Gastroesophageal sphincter (tissue), 4 donors: ENCODE results near the gene CST9L. TPM values are rescaled to one million over a fixed set of nuclear protein-coding genes. Genes with fewer than 3 reads are reported as not detected.

ENCODE experiments used
- ATAC-seq: fragments of 150-250 bp; one replicate; pipeline ENCODE4 v1.9.1; 2016; ENCODE audit warnings: mild to moderate bottlenecking, moderate library complexity
- H3K27ac ChIP-seq, 4 donors: fragments of 200-600 bp; sonication (generic) in 3 of 4; 1 replicate in 3 of 4; 2 replicates in 1 of 4; pipeline ENCODE4 v1.5.1; 2016 to 2019
- H3K27me3 ChIP-seq: fragments of 200-600 bp; sonication (generic); one replicate; pipeline ENCODE4 v1.5.1; 2019
- H3K36me3 ChIP-seq, 2 donors: fragments of 200-600 bp; sonication (generic); one replicate each; pipeline ENCODE4 v1.5.1; 2019; ENCODE audit warnings: control low read depth in 1 of 2
- H3K4me1 ChIP-seq, 3 donors: fragments of 200-600 bp; sonication (generic); 1 replicate in 2 of 3; 2 replicates in 1 of 3; pipeline ENCODE4 v1.5.1; 2016 to 2019; ENCODE audit warnings: control low read depth in 2 of 3
- H3K4me3 ChIP-seq, 2 donors: fragments of 200-600 bp; sonication (generic); one replicate each; pipeline ENCODE4 v1.5.1; 2019; ENCODE audit warnings: mild to moderate bottlenecking in 1 of 2, moderate library complexity in 1 of 2
- H3K9me3 ChIP-seq, 3 donors: fragments of 200-600 bp; sonication (generic); one replicate each; pipeline ENCODE4 v1.5.1; 2017 to 2019; ENCODE audit warnings: control low read depth in 2 of 3
- EP300 ChIP-seq: sonication (generic); formaldehyde crosslinking; IDR thresholded peaks from one replicate; pipeline ENCODE4 v1.6.1; 2017; ENCODE audit warnings: antibody characterized with exemption, mild to moderate bottlenecking
- POLR2A ChIP-seq, 2 donors: fragments of 450-650 bp; IDR thresholded peaks; one replicate each; pipeline ENCODE4 v1.6.1; 2017; ENCODE audit warnings: antibody characterized with exemption in 2 of 2, mild to moderate bottlenecking in 2 of 2, moderate library complexity in 1 of 2
- POLR2AphosphoS5 ChIP-seq: sonication (generic); formaldehyde crosslinking; IDR thresholded peaks from one replicate; pipeline ENCODE4 v1.6.1; 2017; ENCODE audit warnings: antibody characterized with exemption
- WGBS, 2 donors: methylation state at CpG; one replicate each; pipeline ENCODE4 v1.1.5; 2018; ENCODE audit warnings: low coverage in 1 of 2; 5-methylcytosine and 5-hydroxymethylcytosine counted together
- total RNA-seq, 4 donors: library from RNA; depleted of rRNA; stranded (reverse); fragments of >200 nt; gene quantifications; one replicate each; pipeline ENCODE4 v1.1.0, GENCODE V29; 2016
- TF ChIP-seq, protein P1 (sequence below), 4 experiments: fragments of 200-600 bp in 2 of 4; fragments of 450-650 bp in 2 of 4; sonication (generic) in 1 of 4; IDR thresholded peaks; one replicate each; pipeline ENCODE4 v1.5.1; 2017 to 2019; ENCODE audit warnings: antibody characterized with exemption in 4 of 4, mild to moderate bottlenecking in 2 of 4, moderate library complexity in 2 of 4

CST9L gene
- total RNA-seq, 4 donors from 2014 or later = not detected

DNA sequence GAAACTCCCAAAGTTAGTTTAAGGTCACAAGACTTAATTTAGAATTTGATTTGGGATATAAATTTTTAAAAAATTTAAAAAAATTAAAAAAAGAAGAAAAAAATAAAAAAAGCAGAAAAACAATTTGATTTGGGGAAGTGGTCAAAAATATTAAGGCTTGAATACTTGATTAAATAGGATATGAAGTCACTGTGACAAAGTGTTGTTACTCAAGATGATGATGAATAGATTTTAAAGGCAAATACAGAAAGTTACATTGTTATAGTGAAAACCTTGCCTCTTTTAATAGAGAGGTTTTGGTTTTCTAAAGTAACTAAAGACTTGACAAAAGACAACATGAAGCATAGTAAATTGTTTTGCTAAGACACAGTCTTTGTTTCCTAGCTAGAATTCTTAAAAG lies 30.2 kb upstream of the CST9L start:
- Histone ChIP-seq H3K4me1 (peaks cover 0 to 32% (median 3%) of the 10 kb centered on the region in 3 donors), H3K27me3 (no peaks in the 10 kb centered on the region), H3K27ac (no peak overlapping the region), H3K9me3 (no peaks in the 10 kb centered on the region), H3K36me3 (no peaks in the 10 kb centered on the region), H3K4me3 (no peak overlapping the region)
- no peak for TF ChIP-seq POLR2A (IDR thresholded peaks at IDR 0.05)
- TF ChIP-seq, protein P1, sequence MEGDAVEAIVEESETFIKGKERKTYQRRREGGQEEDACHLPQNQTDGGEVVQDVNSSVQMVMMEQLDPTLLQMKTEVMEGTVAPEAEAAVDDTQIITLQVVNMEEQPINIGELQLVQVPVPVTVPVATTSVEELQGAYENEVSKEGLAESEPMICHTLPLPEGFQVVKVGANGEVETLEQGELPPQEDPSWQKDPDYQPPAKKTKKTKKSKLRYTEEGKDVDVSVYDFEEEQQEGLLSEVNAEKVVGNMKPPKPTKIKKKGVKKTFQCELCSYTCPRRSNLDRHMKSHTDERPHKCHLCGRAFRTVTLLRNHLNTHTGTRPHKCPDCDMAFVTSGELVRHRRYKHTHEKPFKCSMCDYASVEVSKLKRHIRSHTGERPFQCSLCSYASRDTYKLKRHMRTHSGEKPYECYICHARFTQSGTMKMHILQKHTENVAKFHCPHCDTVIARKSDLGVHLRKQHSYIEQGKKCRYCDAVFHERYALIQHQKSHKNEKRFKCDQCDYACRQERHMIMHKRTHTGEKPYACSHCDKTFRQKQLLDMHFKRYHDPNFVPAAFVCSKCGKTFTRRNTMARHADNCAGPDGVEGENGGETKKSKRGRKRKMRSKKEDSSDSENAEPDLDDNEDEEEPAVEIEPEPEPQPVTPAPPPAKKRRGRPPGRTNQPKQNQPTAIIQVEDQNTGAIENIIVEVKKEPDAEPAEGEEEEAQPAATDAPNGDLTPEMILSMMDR (IDR thresholded peaks at IDR 0.05) = no peak
- TF ChIP-seq POLR2AphosphoS5 = no peak
- no peak for TF ChIP-seq EP300
- ATAC-seq = no peak

DNA sequence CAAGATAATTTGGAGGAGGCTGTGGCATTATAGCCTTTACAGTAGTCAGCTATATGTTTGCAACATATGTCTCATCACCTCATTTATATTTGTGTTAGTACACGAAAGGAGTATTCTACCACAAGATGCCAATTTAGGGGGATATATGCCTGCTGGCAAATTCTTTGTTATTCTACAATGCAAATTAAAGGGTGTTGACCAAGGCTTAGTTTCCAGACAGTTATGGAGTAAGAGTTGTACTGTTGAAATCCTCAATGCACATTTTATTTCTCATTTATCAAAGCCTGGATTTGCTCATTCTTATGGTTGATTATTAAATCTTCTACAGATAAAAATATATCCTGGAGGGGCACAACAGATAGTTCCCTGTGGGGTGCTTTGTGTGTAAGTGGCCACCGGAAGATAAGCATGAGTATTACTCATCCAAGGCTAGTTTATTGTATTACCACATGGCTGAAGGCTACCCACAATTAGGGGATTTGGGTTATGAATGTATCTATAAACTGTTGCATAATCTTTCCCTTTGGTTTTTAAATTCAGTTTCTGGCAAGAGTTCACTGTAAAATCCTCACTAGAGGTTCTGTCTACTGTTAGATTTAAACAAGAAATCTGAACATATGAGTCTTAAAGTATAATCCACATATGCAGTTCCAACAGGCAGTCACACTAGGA lies 28.4 kb upstream of the CST9L start:
- TF ChIP-seq POLR2A (IDR thresholded peaks at IDR 0.05) (no peak), POLR2AphosphoS5 (no peak), EP300 (no peak)
- TF ChIP-seq, protein P1 (IDR thresholded peaks at IDR 0.05) = no peak
- ATAC-seq = no peak
- Histone ChIP-seq H3K4me3 (no peak overlapping the region), H3K36me3 (no peaks in the 10 kb centered on the region), H3K27ac (no peak overlapping the region), H3K9me3 (no peaks in the 10 kb centered on the region), H3K4me1 (peaks cover 0 to 19% (median 0%) of the 10 kb centered on the region in 3 donors), H3K27me3 (no peaks in the 10 kb centered on the region)
- 38 to 46% methylated on average over 2 of the region's 2 CpGs for WGBS, 2 donors

DNA sequence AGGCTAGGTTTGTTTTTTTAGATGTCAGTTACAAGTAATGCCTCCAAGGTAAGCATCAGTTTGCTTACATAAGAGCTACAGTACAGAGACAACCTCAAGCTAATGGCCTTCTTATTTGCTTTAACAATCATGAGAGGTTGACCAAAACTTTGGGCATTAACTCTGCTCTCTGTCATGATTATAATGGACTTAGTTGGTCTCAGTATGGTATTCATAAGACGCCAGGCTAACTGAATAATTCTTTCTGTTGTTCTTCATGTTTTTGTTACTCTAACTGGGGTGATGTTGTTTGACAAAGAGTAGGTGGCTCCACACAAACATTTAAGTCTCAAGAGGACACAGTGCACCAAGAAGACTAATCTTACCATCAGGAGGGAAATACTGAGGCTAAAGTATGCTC lies 27.7 kb upstream of the CST9L start:
- Histone ChIP-seq H3K9me3 (no peaks in the 10 kb centered on the region), H3K4me3 (no peak overlapping the region), H3K36me3 (no peaks in the 10 kb centered on the region), H3K27me3 (no peaks in the 10 kb centered on the region), H3K4me1 (peaks cover 0 to 15% (median 0%) of the 10 kb centered on the region in 3 donors), H3K27ac (no peak overlapping the region)
- TF ChIP-seq POLR2A (IDR thresholded peaks at IDR 0.05) (no peak), POLR2AphosphoS5 (no peak)
- TF ChIP-seq, protein P1 (IDR thresholded peaks at IDR 0.05) = no peak
- WGBS, 2 donors = 64% methylated on average over 1 of the region's 1 CpG; no CpG with 5 or more reads in 1 of the 2 donors
- no peak for ATAC-seq

DNA sequence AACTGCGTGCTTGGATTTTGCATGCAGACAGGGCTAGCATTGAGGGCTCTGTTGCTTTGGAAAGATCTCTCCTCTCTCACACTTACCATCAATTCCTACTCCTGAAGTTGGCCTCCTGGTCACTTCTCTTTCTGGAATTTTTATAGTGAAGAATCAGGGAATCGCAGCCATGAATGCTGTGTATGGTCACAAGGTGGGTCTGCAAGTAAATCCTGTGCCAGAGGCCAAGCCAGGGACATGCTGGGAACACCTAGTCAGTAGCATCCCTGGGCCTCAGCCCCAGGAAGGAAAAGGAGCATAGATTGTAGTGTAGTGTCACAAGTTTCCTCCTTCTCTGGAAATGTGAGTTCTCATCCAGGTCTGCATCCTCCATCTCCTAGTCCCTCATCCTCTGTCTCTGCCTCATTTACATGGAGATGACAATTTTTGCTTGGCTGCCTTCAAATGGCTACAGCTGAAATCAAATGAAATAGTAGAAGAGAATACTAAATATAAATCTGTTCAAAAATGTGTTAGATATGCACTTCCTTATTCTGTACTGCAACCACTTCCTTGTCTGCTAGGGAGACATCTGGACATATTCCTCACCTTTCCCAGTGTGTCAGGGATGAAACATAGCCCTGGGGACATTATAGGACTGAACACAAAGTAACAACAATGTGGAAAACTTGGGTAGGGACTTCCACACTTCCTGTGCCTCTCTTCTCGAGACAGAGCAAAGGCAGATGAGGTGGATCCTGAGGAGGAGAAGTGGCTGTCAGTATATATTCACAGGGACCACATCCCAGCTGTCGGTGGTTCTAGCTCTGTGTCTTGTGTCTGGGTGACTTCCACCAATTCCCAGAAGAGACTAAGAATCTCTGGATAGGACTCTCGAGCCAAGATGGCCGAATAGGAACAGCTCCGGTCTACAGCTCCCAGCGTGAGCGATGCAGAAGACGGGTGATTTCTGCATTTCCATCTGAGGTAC lies 20.4 kb upstream of the CST9L start:
- peaks cover 14% of the 10 kb centered on the region for H3K27me3 ChIP-seq
- WGBS, 2 donors = 67 to 76% methylated on average over 3 to 8 of the region's 10 CpGs
- H3K36me3 ChIP-seq = no peaks in the 10 kb centered on the region
- no peaks in the 10 kb centered on the region for H3K9me3 ChIP-seq
- H3K4me3 ChIP-seq = no peak overlapping the region
- H3K27ac ChIP-seq = no peak overlapping the region
- ATAC-seq = no peak
- TF ChIP-seq, protein P1 (IDR thresholded peaks at IDR 0.05) = no peak
- TF ChIP-seq POLR2A (IDR thresholded peaks at IDR 0.05) (no peak), POLR2AphosphoS5 (no peak), EP300 (no peak)
- H3K4me1 ChIP-seq = no peaks in the 10 kb centered on the region
